Hematopoietic multipotent progenitor cell treated with erythropoietin and hydrocortisone succinate and interleukin-3 and kit ligand, for 8 days (in vitro differentiated cells): ENCODE results near the gene CAMTA1.

Experiments used
- DNase-seq: peaks from one replicate; pipeline ENCODE4 v3.0.0-alpha.2; 2015

The CAMTA1 gene

DNA sequence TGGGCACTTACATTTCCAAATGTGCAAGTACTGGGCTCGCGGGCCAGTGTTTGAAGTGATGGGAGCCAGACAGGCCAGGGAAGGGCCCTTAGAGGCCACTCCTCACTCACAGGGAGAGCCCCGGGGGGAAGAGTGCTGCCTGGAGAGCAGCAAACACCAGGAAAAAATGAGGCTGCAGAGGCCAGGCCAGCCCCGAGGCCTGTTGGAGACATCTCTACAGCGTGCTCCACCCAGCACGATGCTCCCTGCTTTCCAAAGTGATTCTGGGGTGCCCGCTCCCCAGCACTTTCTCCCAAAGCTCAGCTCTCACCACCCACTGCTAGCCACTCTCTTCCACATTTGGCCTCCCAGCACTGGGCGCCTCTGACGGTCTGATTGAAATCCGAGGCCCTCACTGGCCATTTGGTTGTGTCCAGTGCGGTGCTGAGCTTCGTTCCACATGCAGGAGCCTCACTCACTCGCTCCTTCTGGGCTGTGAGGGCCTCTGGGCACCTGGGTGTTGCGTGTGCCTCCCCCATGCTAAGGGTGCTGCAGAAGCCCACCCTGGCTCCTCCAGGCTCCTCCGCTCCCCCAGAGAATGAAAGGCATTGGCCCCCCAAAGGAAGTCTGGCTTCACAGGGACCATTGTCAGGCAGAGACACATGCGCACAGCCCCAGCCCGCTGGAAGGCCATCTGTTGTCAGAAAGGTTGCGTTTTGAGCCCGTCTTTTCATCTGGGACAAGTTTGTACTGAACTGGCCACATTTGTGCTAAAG, 600.4 kb downstream of the CAMTA1 start:
- DNase-seq, result no peak

DNA sequence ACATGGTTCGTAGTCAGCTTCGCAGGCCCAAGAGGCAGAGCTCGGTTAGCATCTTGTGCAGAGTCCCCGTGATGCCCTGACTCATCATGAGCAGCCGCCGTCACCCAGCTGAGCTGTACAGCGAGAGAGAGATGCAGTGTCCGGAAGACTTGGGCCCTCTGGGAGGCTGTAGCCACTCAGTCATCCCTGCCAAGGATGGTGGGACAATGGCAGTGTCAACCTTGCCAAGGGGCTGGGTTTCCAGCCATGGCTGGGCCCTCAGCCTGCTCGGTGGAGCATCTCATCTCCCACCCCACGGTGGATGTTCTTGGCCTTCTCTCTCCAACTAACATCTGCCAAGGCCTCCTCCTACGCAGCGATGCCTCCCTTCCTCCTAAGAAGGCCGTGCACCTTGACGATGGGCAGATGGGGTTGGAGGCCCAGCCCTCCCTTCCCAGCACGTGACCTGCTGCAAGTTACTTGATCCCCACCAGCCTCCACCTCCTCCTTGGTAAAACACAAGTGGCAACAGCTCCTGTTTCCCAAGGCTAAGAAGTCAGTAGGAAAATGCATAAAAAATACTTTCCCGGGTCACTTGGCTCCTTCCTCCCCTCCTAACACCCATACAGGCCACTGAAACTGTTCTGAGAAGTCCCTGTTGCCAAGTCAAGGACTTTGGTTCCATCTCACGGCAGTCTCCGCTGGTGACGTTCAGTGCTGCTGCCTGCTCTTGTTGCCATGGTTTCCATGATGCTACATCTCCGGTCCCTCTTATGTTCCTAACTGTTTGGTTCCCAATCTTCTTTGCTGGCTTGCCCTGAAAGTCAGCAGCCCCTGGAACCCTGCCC, 601.2 kb downstream of the CAMTA1 start:
- DNase-seq, result no peak

DNA sequence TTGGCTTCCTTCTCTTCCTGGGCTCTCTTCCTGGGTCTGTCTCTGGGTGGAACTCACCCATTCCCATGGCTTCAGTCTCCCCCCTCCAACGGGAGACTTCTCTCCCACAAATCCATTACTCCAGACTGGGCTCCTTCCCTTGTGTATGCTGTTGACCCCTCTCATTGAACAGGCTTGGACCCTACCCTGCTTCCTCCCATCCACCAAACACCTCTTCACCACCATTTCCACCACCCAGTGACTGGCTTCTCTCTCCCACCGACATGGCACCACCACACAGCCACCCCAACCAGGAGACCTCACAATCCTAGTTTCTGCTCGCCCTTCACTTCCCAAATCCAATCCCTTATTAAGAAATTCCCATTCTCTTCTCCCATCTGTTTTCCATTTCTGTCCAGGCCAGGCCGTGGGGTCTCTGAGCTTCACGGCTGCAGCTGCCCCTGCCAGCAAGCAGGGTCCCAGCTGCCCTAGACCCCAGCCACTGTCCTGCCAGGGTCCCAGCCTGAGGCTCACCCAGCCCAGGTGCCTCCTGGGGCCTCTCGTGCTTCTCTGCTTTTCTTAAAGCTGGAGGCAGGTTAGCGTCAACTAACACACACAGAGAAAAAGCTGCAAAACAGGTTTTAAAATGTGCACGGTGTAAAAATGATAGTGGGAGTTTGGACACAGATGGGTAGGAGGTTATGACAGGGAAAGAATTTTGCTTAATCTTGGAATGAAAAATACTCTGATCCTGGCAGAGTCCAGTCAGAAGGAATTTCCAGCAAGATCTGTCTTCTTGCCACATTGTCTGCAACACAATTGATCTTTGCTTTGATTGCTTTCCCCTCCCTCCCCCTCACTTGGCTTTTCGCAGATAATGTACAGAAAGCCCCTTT, 602.0 kb downstream of the CAMTA1 start:
- no peak for DNase-seq

DNA sequence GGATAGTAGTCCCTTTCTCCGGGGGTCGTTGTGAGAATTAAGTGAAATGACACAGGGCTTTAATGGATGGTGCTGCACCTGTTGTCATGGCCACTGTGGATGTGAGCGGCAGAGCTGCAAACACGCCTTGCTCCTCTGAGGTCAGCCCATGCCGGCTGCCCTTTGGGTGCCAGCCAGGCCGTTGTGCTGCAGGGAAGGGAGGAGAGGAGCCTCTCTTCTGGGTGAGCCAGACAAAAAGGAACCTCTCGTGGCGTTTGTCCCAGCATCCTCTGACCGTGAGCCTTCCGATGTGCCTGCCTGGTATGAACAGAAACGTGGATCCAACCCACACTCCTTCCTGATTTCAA, 602.9 kb downstream of the CAMTA1 start:
- DNase-seq, result no peak

DNA sequence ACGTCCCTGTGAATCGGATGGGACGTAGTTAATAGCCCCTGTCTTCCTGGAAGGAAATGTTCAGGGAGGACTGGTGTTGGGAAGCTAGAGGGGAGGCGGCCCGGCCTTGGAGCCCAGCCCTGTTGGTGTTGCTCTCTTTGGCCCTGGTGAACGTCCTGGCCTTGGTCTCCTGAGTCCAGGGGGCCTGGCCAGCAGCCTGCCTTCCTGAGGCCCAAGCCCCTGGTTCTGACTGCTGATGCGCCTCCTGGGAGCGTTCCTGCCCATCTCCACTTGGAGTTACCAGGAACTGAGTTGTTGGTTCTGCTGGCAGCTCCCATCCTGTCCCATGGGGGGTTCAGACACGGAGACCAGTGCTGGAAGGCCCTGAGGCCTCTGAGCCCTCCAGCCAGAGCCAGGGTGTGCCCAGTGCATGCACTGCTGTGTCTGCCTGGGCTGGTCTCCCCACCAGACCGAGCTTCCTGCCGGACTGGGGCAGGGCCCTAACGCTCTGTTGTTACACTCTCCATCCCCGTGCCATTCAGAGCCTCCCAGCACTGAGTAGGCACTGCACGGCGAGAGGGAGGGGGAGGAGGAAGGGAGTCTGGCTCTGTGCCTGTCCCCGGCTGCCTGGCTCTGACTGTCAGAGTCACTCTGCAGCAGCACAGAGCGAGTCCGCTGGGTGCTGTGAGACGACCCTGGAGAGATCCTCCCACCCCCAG, 603.4 kb downstream of the CAMTA1 start:
- DNase-seq, result no peak

DNA sequence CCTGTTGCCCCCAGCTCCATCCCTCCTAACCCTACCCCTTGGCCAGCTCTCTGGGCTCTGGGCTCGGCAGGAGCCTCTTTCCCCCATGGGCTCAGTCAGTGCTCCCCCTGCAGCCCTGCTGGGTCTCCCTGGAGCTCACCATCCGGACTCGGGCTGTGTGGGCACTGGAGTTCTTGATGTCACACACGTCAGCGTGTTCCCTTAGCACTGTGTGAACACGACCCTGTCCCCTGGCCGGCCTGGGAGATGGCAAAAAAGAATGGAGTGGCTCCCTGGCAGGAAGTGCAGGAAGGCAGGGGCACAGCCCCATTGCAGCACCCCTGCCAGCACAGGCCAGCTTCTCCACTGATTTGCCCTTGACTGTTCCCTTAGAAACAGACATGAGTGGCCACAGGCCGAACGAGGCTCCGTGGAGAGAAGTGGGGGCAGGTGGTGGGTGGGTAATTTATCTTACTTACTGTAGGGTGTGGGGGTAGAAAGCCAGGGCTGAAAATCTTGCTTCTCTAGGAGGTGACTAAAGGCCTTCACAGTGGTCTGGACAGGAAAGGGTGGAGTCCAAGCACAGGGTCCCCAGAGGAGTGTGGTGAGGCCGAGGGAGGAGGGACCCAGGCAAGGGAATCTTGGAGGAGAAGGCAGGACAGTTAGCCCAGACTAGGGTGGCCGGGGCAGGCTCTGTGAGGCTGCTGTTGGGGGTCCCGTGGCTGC, 604.1 kb downstream of the CAMTA1 start:
- no peak for DNase-seq

DNA sequence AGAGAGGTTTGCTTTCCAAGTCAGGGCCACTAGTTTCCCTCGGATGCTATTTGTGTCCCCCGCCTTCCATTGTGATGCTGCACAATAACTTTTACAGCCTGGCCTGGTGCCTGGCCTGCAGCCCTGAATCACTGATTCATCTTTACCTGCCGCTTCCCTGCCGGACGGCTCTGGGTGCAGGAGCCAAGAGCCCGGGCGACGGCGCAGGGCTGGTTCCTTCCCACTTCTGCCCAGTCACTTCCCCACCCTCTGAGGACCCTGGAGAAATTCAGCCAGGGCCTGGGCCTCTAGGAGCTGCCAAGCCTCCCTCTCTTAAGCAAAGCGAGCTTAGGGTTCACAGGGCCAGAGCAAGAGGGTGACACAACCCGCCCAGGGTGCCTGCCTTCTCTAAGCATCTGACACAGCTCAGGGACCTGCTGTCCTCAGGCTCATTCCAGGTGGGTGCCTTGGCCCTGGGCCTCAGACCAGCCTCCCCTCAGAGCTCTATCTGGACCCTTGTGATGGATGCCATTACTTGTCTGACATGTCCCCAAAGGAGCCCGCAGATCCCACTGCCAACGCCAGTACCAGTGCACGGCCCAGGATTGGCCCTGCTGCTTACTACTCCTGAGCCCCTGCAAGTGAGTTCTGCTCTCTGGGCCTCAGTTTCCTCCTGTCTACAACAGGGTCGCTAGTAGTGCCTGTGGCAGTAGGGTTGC, 604.8 kb downstream of the CAMTA1 start:
- no peak for DNase-seq

DNA sequence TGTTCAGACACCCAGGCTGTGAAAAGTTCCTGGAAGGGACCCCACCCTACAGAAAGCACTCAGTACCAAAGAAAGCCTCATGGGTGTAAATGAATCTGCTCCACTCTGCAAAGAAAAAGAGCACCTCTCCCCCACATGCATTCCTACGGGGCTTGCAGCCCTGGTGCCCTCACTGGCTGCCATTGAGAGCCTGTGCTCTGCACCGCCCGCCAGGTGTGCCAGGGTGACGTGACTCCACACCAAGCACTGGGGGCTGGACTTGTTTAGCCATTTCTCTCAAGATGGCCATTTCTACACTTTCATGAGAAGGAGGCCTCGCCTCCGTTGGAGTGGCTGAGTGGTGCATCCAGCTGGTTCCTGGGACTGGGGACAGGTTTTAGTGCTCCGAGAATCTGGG, 605.3 kb downstream of the CAMTA1 start:
- DNase-seq, result no peak

DNA sequence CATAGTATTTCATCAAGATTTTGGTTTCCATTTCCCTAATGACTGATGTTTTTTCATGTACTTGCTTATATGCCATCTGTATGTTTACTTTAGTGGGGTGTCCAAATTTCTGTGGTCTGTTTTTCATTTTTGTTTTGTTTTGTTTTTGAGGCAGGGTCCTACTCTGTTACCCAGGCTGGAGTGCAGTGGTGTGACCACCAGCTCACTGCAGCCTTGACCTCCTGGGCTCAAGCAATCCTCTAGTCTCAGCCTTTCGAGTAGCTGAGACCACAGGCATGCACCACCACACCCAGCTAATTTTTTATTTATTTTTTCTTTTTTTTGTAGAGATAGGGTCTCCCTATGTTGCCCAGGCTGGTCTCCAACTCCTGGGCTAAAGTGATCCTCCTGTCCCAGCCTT, 607.9 kb downstream of the CAMTA1 start:
- no peak for DNase-seq

DNA sequence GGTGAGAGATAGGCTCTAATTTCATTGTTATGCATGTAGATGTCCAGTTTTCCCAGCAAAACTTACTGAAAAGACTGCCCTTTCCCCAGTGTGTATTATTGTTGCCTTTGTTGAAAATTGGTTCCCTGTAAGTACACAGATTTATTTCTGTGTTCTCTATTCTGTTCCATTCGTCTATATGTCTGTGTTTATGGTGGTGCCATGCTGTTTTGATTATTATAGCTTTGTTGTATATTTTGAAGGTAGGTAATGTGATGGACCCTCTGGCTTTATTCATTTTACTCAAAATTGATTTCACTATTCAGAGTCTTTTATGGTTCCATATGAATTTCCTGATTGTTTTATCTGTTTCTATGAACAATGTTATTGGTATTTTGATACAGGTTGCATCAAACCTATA, 610.0 kb downstream of the CAMTA1 start:
- DNase-seq, result no peak

DNA sequence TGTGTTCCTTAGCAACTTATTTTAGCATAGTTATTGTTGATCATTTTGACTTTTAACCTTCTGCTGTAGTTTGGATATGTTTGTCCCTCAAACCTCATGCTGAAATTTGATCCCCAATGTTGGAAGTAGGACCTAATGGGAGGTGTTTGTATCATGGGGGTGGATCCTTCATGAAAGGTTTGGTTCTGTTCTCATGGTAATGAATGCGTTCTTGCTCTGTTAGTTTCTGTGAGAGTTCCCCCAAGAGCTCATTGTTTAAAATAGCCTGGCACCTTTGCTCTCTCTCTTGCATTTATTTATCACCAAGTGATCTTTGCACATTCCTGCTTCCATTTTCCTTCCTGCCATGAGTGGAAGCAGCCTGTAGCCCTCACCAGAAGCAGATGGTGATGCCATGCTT, 613.7 kb downstream of the CAMTA1 start:
- DNase-seq, result no peak

DNA sequence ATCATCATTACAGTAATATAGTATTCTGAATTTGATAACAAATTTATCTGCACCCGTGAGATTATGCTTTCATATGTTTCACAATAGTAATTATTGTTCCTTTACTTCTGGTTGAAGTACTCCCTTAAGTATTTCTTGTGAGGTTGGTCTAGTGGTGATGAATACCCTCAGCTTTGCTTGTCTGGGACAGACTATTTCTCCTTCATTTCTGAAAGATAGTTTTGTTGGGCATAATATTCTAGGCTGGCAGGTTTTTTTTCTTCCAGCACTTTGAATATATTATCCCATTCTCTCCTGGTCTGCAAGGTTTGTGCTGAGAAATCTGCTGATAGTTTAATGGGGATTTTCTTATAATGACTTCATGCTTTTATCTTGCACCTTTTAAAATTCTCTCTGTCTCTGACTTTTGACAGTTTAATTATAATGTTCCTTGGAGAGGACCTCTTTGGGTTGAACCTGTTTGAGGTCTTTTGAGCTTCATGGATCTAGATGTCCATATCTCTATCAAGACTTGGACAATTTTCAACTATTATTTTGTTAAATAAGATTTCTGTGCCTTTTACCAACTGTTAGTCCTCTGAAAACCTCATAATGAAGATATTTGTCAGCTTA, 614.4 kb downstream of the CAMTA1 start:
- DNase-seq, result no peak

DNA sequence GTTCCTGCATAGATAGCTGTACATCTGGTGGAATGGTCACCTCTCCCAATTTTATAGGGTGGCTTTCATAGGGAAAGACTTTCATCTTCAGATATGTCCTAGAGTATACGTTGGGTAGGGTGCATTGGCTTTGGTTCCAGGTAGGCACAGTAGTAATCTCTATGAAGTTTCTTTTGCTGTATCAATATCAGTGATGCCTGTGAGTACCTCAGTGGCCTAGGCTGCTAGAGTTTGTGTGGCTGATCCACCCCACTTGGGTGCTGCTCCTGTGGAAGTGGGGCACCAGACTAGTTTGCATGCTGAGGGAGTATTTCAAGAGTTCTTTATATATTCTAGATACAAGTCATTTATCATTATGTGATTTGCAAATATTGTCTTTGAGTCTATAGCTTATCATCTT, 615.3 kb downstream of the CAMTA1 start:
- no peak for DNase-seq

DNA sequence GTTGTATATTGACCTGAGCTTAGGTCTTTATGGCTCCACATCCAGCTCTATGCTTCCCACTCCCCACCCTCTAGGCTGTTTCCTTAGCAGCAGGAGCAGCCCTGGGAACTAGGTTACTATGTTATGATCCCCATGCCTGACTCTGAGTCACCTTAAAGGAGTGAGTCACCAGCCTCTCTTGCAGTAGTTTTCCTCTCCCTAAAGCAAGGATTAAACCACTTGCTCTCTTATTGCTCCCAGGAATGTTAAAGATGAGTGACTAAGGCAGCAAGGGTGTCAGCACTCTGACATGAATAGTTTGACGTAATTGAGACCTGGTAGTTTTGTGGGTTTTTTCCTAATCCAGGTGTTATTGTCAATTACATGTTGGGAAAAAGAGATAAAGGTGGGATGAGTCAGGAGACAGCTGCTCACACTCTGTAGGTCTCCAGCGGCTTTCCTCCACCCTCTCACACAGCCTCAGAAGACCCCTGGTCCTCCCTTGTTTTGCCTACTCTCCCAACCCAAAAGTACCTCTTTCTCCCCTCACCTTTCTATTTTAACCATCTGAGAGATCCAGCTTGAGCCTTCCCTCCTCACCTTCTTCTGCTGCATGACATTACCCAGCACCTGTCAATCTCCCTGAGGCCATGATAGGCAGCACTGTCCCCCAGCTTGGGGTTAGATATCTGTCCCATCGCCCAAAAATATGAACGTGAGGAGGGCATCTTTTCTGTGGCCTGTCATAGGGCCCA, 616.7 kb downstream of the CAMTA1 start:
- no peak for DNase-seq

DNA sequence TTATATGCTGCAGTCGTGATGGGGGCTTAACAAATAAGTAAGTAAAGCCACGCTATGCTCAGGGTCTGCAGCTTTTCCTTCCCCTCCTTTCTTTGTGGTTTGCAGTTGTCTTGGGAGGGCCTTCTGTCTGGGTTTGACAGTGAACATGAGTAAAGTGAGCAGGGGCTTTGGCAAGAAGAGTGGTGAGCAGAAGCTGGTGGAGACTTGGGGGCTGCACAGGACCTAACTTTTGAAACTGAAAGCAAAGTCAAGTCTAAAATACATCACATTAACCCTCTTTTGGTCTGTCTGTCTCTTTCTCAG, 617.2 kb downstream of the CAMTA1 start:
- DNase-seq, result no peak

DNA sequence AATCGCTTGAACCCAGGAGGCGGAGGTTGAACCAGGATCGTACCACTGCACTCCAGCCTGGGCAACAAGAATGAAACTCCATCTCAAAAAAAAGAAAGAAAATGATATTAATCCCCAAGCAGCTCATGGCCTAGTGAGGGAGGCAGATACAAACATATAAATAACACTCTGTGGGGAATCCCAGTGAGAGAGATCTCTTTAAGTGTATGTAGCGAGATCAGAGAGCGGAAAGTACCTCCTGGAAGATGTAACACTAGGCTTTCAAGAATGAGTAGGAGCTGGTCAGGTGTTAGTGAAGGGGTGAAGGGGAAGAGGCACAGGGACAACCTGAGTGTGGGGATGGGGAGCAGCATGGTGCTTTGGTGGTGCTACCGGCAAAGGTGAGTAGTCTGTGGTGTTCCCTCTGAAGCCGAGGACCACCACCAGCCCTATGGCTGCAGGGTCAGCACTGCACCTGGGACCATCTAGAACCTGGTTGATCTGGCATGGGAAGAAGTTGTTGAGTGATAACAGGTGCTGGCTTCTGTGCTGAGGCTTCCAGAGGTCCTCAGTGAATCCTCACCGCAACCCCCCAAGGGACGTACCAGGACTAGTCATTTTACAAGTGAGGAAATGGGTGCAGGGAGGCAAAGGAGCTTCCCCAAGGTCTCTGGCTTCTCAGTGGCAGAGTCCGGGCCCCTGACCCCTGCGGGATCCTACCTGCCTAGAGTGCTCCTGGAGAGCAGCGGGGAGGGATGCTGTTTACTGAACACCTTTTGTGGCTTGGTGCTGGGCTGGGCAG, 618.2 kb downstream of the CAMTA1 start:
- no peak for DNase-seq

DNA sequence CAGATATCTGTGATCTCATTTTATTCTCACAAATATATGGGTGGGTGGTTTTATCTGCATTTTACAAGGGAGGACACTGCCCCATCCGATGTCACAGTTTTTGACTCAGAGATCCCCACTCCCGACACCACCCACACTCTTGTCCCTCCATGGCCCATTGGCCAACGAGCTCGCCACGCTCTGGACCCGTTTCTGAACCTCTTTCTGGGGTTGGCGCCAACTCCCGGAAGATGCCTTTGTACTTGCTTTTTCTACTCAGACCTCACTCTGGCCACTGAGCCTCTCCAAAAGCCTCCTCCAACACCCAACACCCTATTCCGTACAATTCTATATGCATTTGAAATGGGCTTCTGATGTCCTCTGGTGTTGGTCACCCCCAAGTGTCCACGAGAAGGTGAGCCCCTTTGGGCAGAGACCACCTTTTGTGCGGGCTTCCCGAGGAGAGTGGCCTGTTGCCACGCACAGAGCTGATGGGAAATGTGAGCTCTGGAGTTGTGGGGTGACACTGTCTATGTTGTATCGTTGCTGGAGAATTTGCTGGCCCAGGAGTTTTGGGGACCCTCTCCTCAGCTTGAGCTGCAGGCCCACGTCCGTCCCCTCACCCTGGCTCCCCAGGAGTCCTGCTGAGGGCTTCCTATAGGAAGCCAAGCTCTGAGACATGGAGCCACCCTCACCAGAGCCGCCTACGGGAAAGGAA, 618.9 kb downstream of the CAMTA1 start:
- DNase-seq, result no peak

DNA sequence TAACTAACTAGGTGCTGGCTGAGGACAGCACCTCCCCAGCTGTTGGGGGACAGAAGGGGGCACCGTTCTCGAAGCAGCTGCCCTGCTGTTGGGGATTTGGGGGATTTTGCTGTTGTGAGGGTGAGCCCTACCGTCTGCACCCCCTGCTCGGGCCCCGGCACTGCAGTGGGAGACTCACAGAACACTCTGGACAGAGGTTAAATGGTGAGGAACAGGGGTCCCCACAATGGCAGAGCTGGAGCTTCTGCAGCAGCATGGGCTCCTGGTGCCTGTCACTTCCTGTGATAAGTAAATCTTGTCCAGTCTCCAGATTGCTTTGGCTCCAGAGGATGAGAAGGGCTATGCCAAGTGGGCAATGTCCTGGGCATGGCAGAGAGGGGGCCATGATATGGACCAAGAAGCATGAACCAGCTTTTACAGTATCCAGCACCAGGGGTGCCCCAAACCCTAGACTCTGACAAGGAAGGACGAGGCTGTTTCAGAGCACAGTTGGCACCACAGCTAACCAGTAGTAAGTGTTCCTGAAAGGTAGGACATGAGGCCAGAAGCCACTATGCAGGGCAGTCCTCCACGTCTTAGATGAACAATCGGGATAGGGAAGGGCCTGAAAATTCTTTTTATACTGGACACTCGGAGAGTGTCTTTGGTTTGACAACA, 620.7 kb downstream of the CAMTA1 start:
- no peak for DNase-seq
